Upper lobe of right lung (tissue), 1 donor: ENCODE data around the gene TSPAN16. TPM values are rescaled to one million over a fixed set of nuclear protein-coding genes. Genes with fewer than 3 reads are reported as not detected.
"Not testable (repeated sequence)": the region's sequence is repeated elsewhere in the genome, so short reads cannot be mapped to it uniquely, and the experiment has no call there.

Experiments used
- ATAC-seq: fragments of 200-7000 bp; cut with Tn5 transposase; one replicate; pipeline ENCODE4 v1.9.1; 2020; ENCODE audit warnings: mild to moderate bottlenecking, moderate library complexity
- DNase-seq: peaks from one replicate; pipeline ENCODE4 v3.0.0-alpha.2; 2020
- H3K27ac ChIP-seq: fragments of 200-600 bp; one replicate; pipeline ENCODE4 v1.8.0; 2022
- H3K27me3 ChIP-seq: fragments of 200-600 bp; one replicate; pipeline ENCODE4 v1.8.0; 2022; ENCODE audit warnings: mild to moderate bottlenecking
- H3K36me3 ChIP-seq: fragments of 200-600 bp; one replicate; pipeline ENCODE4 v1.8.0; 2022
- H3K4me1 ChIP-seq: fragments of 200-600 bp; one replicate; pipeline ENCODE4 v1.8.0; 2022
- H3K4me3 ChIP-seq: fragments of 200-600 bp; one replicate; pipeline ENCODE4 v1.8.0; 2022; ENCODE audit warnings: mild to moderate bottlenecking
- H3K9me3 ChIP-seq: fragments of 200-600 bp; one replicate; pipeline ENCODE4 v1.8.0; 2022
- CTCF ChIP-seq: fragments of 200-600 bp; IDR thresholded peaks from one replicate; pipeline ENCODE4 v1.8.0; 2022; ENCODE audit warnings: antibody characterized with exemption
- intact Hi-C: fragments of 100-400 bp; cut with DNase I; formaldehyde crosslinking; loops from one replicate; pipeline ENCODE4 v1.11.0; 2022
- total RNA-seq: library from RNA; stranded (reverse); fragmentation: NEBNext Ultra II Directional; extraction: Animal tissue kit (Norgen Biotek cat#: 25700); gene quantifications from one replicate; pipeline ENCODE4 v1.2.1, GENCODE V29; 2021
- donor health status: DM: no; HTN: yes; CAD: no; lungs with severe emphysema.

TSPAN16 gene
- total RNA-seq, 1 donor from 2014 or later, result not detected

GRCh38 chr19:11325544-11325943 is 29.6 kb downstream of the TSPAN16 start:
- Histone ChIP-seq H3K9me3 (no peaks in the 10 kb centered on the region), H3K27me3 (no peaks in the 10 kb centered on the region), H3K36me3 (peaks cover 36% of the 10 kb centered on the region), H3K4me3 (no peak overlapping the region), H3K4me1 (peaks cover 32% of the 10 kb centered on the region), H3K27ac (peak overlapping the region; percentile 75)
- ATAC-seq (no peak), DNase-seq (no peak)
- TF ChIP-seq CTCF, result no peak
- intact Hi-C loops, result no loop called here

GRCh38 chr19:11330127-11330526 is 34.2 kb downstream of the TSPAN16 start:
- Histone ChIP-seq H3K4me1 (peaks cover 4% of the 10 kb centered on the region), H3K36me3 (peaks cover 80% of the 10 kb centered on the region), H3K27me3 (no peaks in the 10 kb centered on the region), H3K4me3 (no peak overlapping the region), H3K9me3 (no peaks in the 10 kb centered on the region), H3K27ac (no peak overlapping the region)
- intact Hi-C loops, result no loop called here
- no peak for TF ChIP-seq CTCF
- ATAC-seq, result no peak
- DNase-seq, result no peak

- Histone ChIP-seq H3K4me3 (no peak overlapping the region), H3K9me3 (no peaks in the 10 kb centered on the region), H3K27me3 (no peaks in the 10 kb centered on the region), H3K27ac (peak overlapping the region; percentile 11), H3K4me1 (peaks cover 4% of the 10 kb centered on the region), H3K36me3 (peaks cover 83% of the 10 kb centered on the region)
- intact Hi-C loops, result no loop called here
- no peak for TF ChIP-seq CTCF
- ATAC-seq (no peak), DNase-seq (no peak)
These were observed 35.5 kb downstream of the TSPAN16 start for GRCh38 chr19:11331502-11331901.

GRCh38 chr19:11332822-11333221 is 36.9 kb downstream of the TSPAN16 start:
- H3K4me1 ChIP-seq, result peaks cover 5% of the 10 kb centered on the region
- peaks cover 71% of the 10 kb centered on the region for H3K36me3 ChIP-seq
- no peak for TF ChIP-seq CTCF
- ATAC-seq (no peak), DNase-seq (no peak)
- no peaks in the 10 kb centered on the region for H3K9me3 ChIP-seq
- no peaks in the 10 kb centered on the region for H3K27me3 ChIP-seq
- no peak overlapping the region for H3K4me3 ChIP-seq
- intact Hi-C loops, result no loop called here
- no peak overlapping the region for H3K27ac ChIP-seq

GRCh38 chr19:11333838-11334237 is 37.9 kb downstream of the TSPAN16 start:
- intact Hi-C loops, H3K9me3 ChIP-seq, H3K4me3 ChIP-seq, H3K27me3 ChIP-seq, DNase-seq, H3K27ac ChIP-seq, ATAC-seq: not testable (repeated sequence)
- Histone ChIP-seq H3K4me1 (peaks cover 15% of the 10 kb centered on the region), H3K36me3 (peaks cover 65% of the 10 kb centered on the region)

- Histone ChIP-seq H3K9me3 (no peaks in the 10 kb centered on the region), H3K27me3 (no peaks in the 10 kb centered on the region), H3K36me3 (peaks cover 58% of the 10 kb centered on the region), H3K4me1 (peaks cover 21% of the 10 kb centered on the region), H3K4me3 (no peak overlapping the region), H3K27ac (no peak overlapping the region)
- intact Hi-C loops, result no loop called here
- DNase-seq (no peak), ATAC-seq (no peak)
- no peak for TF ChIP-seq CTCF
These were observed 39.6 kb downstream of the TSPAN16 start for GRCh38 chr19:11335449-11336146.
